Non-pigmented ciliary epithelial cell (primary cell): ENCODE results near the gene MYH11.

Source experiments
- DNase-seq: peaks from one replicate; pipeline ENCODE4 v3.0.0-alpha.2; 2010; ENCODE audit warnings: low read depth

The MYH11 gene

GRCh38 chr16:15856901-15857698, at the start of gene MYH11:
MYH11 (minus strand) TSS chr16:15857028; CDS start chr16:15838252, 18,776 bp downstream.
- DNase-seq, result no peak

GRCh38 chr16:15906439-15906838, 49.6 kb upstream of the MYH11 start:
- no peak for DNase-seq

- DNase-seq, result no peak
These were observed 47.1 kb upstream of the MYH11 start for GRCh38 chr16:15903960-15904359.

GRCh38 chr16:15900901-15901500, 44.2 kb upstream of the MYH11 start:
- DNase-seq, result no peak

GRCh38 chr16:15900357-15900756, 43.5 kb upstream of the MYH11 start:
- DNase-seq, result no peak

GRCh38 chr16:15899538-15900100, 42.8 kb upstream of the MYH11 start:
- no peak for DNase-seq

- DNase-seq, result no peak
These were observed 41.8 kb upstream of the MYH11 start for GRCh38 chr16:15898654-15899053.

- no peak for DNase-seq
These were observed 41.0 kb upstream of the MYH11 start for GRCh38 chr16:15897834-15898254.

- no peak for DNase-seq
These were observed 40.4 kb upstream of the MYH11 start for GRCh38 chr16:15897121-15897780.

- no peak for DNase-seq
These were observed 37.9 kb upstream of the MYH11 start for GRCh38 chr16:15894571-15895374.

GRCh38 chr16:15891508-15891907, 34.7 kb upstream of the MYH11 start:
- DNase-seq, result no peak

- DNase-seq, result peak; percentile 95
These were observed 31.5 kb upstream of the MYH11 start, which contains the start of gene CEP20 for GRCh38 chr16:15888072-15888976. CEP20 (minus strand) TSS chr16:15888603; CDS start chr16:15888585, 18 bp downstream.

- DNase-seq, result no peak
These were observed 30.5 kb upstream of the MYH11 start for GRCh38 chr16:15887283-15887682.

GRCh38 chr16:15886078-15886477, 29.2 kb upstream of the MYH11 start:
- DNase-seq, result no peak

GRCh38 chr16:15885560-15886001, 28.8 kb upstream of the MYH11 start:
- DNase-seq, result no peak

- no peak for DNase-seq
These were observed 25.7 kb upstream of the MYH11 start for GRCh38 chr16:15882563-15882962.

GRCh38 chr16:15881794-15882379, 25.1 kb upstream of the MYH11 start:
- DNase-seq, result no peak

GRCh38 chr16:15880434-15881308, 23.8 kb upstream of the MYH11 start:
- DNase-seq, result no peak

GRCh38 chr16:15879255-15879811, 22.5 kb upstream of the MYH11 start:
- peak; percentile 76 for DNase-seq
